ENCODE measurements around the gene NT5C2.
"Not testable (repeated sequence)": the region's sequence is repeated elsewhere in the genome, so short reads cannot be mapped to it uniquely, and the experiment has no call there.

NT5C2 gene

GRCh38 chr10:103157246-103157645 lies 35.8 kb downstream of the NT5C2 start:
- no peak for DNase-seq

DNA sequence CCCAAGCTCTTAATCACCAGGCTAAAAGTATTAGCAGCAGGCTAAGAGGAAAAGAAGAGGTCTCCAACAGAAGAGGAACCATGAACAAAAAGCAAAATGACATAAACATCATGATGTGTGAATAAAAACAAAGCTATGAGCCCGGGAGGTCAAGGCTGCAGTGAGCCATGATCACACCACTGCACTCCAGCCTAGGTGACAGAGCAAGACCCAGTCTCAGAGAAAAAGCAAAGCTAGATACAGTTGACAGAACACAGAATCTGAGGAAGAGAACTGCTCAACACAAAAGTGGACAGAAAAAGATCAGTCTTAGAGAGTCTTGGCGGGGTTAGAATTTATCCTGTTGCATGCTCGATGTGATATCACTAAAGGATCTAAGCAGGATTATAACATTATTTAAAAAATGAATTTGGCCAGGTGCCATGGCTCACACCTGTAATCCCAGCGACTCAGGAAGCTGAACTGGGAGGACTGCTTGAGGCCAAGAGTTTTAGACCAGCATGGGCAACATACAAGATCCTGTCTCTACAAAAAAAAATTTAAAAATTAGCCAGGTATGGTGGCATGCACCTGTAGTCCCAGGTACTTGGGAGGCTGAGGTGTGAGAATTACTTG lies 37.5 kb downstream of the NT5C2 start:
- no peak for DNase-seq

- DNase-seq: no peak
Measured at GRCh38 chr10:103154521-103155299, 38.4 kb downstream of the NT5C2 start.

DNA sequence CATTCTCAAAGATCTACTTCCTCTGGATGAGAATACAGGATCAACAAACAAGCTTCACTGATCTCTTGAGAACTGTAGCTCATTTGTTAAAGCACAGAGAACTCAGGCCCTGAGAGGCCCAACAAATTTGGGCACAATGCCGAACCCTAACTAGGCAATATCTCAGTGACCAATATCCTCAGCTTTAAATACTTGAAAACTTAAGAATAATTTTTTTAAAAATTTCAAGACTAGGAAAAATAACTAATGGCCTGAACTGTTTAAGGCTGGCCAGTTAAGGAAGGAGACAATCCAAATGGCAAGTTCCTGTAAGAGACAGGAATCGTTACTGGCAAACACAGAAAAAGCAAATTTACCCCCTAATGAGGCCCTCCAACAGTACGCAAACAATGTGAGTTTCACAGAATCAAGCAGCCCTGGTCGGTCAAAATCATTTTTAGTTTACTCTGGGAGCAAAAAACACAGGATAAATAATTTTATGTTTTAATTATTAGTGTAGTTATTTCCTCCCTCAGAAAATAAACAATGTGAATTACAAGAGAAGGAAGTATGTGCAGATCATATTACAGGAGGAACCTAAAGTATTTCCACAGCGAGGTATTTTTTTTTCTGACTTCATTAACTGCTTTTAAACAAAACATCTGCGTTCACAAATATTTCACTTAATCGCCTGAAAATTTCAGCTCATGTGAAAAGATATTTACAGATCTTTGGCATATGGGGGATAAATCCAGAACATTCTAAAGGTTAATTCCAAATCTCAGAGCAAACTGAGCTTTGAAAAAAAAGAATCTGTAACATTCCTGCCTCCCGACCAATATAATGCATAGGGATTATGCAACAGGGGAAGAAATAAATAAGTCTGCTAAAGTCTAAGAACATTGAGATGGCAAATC lies 39.5 kb downstream of the NT5C2 start:
- DNase-seq: no peak

GRCh38 chr10:103149991-103150622 lies 43.0 kb downstream of the NT5C2 start:
- no peak for DNase-seq

GRCh38 chr10:103147645-103148044 lies 45.4 kb downstream of the NT5C2 start:
- no peak for DNase-seq

GRCh38 chr10:103145860-103146466 lies 47.1 kb downstream of the NT5C2 start:
- DNase-seq: no peak

GRCh38 chr10:103145046-103145445 lies 48.0 kb downstream of the NT5C2 start:
- no peak for DNase-seq

- no peak for DNase-seq
Measured at GRCh38 chr10:103144041-103144440, 49.0 kb downstream of the NT5C2 start.

DNA sequence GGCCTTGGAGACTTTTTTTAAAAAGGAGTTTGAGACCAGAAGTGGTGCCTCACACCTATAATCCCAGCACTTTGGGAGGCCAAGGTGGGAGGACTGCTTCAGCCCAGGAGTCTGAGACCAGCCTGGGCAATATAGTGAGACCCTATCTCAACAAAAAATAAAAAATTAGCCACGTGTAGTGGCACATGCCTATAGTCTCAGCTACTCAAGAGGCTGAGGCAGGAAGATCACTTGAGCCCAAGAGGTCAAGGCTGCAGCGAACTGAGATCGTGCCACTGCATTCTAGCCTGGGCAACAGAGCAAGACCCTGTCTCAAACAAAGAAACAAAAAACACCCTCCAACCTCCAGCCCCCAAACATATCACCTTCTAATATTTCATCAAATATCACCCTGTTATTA lies 49.4 kb downstream of the NT5C2 start:
- DNase-seq: not testable (repeated sequence)

- no peak for DNase-seq
Measured at GRCh38 chr10:103141950-103142349, 51.1 kb downstream of the NT5C2 start.

GRCh38 chr10:103140469-103140868 lies 52.6 kb downstream of the NT5C2 start:
- no peak for DNase-seq

DNA sequence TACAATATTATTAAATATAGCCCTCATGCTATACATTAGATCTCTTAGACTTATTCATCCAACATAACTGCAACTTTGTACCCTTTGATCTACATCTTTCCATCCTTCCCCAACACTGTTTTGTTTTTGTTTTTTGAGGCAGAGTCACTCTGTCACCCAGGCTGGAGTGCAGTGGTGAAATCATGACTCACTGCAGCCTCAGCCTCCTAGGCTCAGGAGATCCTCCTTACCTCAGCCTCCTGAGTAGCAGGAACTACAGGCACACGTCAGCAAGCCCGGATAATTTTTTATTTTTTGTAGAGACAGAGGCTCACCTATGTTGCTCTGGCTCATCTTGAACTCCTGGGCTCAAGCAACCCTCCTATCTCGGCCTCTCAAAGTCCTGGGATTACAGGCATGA lies 53.3 kb downstream of the NT5C2 start:
- no peak for DNase-seq

DNA sequence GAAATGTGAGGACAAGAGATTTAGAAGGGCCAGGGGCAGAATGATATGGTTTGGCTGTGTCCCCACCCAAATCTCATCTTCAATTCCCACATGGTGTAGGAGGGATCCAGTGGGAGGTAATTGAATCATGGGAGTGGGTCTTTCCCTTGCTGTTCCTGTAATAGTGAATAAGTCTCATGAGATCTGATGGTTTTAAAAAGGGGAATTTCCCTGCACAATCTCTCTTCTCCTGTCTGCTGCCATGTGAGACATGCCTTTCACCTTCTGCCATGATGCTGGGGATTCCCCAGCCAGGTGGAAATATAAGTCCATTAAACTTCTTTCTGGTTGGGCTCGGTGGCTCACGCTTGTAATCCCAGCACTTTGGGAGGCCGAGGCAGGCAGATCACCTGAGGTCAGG lies 57.9 kb downstream of the NT5C2 start:
- not testable (repeated sequence) for DNase-seq

GRCh38 chr10:103130910-103131309 lies 62.2 kb downstream of the NT5C2 start:
- DNase-seq: no peak

DNA sequence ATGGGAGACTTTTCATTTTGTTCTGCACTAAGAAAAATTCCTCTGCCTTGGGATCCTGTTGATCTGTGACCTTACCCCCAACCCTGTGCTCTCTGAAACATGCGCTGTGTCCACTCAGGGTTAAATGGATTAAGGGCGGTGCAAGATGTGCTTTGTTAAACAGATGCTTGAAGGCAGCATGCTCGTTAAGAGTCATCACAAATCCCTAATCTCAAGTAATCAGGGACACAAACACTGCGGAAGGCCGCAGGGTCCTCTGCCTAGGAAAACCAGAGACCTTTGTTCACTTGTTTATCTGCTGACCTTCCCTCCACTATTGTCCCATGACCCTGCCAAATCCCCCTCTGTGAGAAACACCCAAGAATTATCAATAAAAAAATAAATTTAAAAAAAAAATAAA lies 62.9 kb downstream of the NT5C2 start:
- DNase-seq: not testable (repeated sequence)

- no peak for DNase-seq
Measured at GRCh38 chr10:103127241-103127640, 65.8 kb downstream of the NT5C2 start.

GRCh38 chr10:103125323-103126267 lies 67.5 kb downstream of the NT5C2 start:
- no peak for DNase-seq

GRCh38 chr10:103124420-103125096 lies 68.5 kb downstream of the NT5C2 start:
- no peak for DNase-seq

DNA sequence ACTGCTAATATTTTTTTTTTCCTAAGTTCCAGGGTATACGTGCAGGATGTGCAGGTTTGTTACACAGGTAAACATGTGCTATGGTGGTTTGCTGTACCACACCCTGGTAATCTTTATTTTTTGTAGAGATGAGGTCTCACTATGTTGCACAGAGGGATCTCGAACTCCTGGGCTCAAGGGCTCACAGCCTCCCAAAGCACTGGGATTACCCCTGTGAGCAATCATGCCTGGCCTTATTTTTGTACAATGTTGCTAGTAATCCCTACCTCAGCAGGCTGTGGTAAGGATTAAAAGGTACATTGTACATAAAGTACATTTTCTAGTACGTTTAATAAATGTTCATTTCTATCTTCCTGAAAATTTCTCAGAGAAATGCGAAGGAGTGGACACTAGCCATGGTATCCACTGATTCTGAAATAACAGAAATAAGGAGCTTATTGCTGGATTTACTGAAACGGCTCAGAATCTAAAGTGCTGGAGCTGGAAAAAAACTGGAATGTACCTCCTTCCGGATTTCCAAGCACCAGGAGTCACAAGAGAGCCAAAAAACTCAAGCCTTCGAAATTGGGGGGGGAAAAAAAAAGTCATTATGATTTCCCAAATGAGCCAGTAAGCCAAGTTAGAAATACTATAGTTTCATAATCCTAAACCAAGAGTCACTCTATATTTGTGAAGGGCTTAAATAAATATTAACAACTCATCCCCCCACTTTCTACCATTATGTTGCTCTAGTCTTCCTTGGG lies 69.6 kb downstream of the NT5C2 start:
- DNase-seq: no peak
